ENCODE results near the gene EFCAB11.
A peak's percentile ranks its signal among the peaks of the same experiment; 100 is the strongest.

Gene EFCAB11, protein sequence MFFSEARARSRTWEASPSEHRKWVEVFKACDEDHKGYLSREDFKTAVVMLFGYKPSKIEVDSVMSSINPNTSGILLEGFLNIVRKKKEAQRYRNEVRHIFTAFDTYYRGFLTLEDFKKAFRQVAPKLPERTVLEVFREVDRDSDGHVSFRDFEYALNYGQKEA

DNA sequence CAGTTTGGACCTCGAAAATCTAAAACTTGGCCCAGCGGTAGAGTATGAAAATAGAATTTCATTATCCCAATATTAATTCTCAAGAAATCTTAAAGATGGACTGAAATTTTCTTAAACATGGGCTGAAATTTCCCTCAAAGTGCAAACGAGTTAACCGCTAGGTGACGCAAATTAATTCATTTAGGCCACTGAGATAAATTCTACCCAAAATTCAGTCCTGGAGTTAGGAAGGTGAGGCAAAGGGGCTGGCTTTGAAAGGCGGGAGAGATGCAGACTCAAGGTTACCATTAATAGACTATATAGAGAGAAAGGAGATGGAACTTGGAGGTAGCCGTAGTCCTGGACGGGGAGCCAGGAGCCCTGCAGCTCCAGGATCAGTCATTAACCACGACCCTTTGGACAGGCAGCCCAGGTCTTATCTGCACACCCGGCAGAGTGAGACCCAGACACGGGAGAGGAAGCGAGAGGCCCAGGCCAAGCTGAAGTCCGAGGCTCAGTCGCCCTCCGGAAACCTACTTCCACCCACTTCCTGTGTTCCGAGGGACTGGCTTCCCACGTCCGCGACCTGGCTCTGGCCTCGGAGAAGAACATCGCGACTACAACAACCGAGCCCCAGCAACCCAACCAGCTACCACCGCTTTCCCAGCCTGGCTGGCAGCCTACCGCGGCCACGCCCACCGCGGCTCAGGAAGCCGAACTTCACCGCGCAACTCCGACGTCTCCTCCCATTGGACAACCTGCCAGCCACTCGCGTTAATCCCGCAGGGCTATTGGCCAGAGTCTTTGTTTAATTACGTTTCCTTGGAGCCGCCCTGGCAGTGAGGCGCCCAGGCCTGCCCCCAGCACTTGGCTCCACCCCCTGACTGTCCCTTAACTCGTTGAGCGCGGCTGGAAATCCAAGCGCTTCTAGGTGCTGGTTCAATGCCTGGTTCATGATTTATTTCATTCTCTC, at the start of gene EFCAB11:
Gene EFCAB11, minus strand, starts transcription at position 661 of the 952 bp plus-strand sequence. Its CDS starts 70 bp downstream, at position 591.
- DNase-seq (ENCODE audit: low read depth): peak; percentile 99
- peak within 1 kb of the TSS; percentile 71 for H3K4me3 ChIP-seq (replicated peaks; ENCODE audit: low read depth, low read length)
- TF ChIP-seq, protein P1, sequence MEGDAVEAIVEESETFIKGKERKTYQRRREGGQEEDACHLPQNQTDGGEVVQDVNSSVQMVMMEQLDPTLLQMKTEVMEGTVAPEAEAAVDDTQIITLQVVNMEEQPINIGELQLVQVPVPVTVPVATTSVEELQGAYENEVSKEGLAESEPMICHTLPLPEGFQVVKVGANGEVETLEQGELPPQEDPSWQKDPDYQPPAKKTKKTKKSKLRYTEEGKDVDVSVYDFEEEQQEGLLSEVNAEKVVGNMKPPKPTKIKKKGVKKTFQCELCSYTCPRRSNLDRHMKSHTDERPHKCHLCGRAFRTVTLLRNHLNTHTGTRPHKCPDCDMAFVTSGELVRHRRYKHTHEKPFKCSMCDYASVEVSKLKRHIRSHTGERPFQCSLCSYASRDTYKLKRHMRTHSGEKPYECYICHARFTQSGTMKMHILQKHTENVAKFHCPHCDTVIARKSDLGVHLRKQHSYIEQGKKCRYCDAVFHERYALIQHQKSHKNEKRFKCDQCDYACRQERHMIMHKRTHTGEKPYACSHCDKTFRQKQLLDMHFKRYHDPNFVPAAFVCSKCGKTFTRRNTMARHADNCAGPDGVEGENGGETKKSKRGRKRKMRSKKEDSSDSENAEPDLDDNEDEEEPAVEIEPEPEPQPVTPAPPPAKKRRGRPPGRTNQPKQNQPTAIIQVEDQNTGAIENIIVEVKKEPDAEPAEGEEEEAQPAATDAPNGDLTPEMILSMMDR (IDR thresholded peaks at IDR 0.05; ENCODE audit: low read length, missing control alignments): peak; percentile 24

DNA sequence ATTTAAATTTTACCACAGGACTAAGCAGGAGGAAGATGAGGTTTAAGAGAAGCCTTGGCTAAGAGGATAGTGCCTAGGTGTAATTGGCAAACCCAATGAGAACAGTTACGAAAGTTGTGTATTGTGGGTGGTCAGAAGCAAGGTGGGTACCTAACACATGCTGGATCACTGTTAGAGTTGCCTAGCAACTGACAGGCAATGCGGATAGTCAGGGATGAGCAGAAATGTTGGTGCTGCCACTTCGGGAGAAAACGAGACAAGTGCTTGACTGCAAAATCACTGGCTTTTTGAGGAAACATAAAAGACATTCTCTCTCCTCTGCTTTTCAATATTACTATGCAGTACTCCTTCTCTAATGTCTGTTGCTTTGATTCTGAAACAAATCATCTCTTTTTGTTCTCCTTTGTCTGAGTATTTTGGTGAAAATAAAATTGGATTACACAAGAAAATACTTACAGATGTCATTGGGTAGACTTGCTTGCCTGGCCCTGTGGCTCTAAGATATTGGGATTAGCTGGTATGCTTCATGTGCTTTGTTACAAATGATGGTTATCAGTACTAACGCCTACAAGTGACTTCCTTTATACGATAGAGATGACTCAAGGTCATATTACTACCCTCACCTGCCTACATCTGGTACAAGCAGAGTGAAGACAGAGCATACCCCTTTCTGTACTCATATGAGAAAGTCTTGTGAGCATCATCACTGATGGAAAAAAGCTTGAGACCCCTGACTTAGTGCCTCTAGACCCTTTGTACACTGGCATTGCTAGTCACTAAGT, 49.2 kb upstream of the EFCAB11 start:
- TF ChIP-seq, protein P1 (IDR thresholded peaks at IDR 0.05; ENCODE audit: low read length, missing control alignments): no peak
- no peak for DNase-seq (ENCODE audit: low read depth)
- H3K4me3 ChIP-seq (replicated peaks; ENCODE audit: low read depth, low read length): no peak overlapping the region

DNA sequence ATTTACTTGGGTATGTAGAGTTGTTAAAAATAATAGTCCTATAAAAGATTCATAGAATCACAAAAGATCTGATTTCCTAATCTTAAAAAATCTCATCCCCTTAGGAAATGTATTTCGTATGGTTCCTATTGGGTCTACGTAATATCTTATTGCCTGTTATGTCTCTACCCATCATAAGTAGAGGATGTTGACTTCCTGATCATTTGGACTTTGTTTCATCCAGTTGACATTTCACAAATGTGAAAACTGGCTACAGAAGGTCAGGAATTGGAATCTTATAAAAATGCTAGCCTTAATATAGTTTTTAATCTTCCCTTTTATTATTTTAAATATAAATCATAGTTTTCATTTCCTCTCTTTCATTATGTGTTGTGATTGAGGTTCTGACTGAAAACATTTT, 46.4 kb upstream of the EFCAB11 start:
- TF ChIP-seq, protein P1 (IDR thresholded peaks at IDR 0.05; ENCODE audit: low read length, missing control alignments): no peak
- no peak overlapping the region for H3K4me3 ChIP-seq (replicated peaks; ENCODE audit: low read depth, low read length)
- no peak for DNase-seq (ENCODE audit: low read depth)

DNA sequence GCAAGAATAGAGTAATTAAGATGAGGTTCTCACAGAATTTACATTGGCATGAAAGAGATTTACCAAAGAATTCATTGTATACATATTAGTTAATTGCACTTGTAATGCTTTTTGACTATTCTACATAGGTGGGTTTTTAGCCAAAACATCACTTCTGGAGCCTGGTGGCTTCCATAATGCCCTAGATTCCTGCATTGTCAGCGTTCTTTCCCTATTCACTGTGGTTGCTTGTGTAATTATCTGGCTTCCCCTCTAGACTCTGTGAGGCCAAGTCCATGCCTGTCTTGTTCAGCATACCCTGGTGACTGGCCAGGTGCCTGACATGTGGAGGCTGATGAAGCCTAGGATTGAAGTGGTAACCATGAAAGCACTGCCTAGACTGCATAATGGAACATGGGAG, 42.4 kb upstream of the EFCAB11 start:
- no peak for DNase-seq (ENCODE audit: low read depth)
- TF ChIP-seq, protein P1 (IDR thresholded peaks at IDR 0.05; ENCODE audit: low read length, missing control alignments): no peak
- H3K4me3 ChIP-seq (replicated peaks; ENCODE audit: low read depth, low read length): no peak overlapping the region

DNA sequence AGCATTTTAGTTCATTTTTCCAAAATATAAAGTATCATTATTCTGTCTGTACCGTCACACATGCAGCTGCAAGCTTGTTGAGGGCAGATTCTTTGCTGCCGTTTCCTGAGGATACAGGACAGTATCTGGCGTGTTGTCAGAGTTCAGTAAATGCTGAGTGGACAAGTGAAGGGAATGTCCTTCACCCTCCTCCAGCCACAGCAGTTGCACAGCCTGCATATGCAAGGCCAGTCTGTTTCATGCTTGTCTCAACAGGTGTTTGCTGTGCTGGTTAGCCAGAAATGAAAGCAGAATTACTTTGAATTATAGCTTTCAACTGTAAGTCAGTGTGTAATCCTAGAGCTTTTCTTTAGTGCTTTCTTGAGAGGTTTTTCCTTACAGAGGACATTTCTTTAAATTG, 37.7 kb upstream of the EFCAB11 start:
- H3K4me3 ChIP-seq (replicated peaks; ENCODE audit: low read depth, low read length): no peak overlapping the region
- DNase-seq (ENCODE audit: low read depth): no peak
- TF ChIP-seq, protein P1 (IDR thresholded peaks at IDR 0.05; ENCODE audit: low read length, missing control alignments): no peak

DNA sequence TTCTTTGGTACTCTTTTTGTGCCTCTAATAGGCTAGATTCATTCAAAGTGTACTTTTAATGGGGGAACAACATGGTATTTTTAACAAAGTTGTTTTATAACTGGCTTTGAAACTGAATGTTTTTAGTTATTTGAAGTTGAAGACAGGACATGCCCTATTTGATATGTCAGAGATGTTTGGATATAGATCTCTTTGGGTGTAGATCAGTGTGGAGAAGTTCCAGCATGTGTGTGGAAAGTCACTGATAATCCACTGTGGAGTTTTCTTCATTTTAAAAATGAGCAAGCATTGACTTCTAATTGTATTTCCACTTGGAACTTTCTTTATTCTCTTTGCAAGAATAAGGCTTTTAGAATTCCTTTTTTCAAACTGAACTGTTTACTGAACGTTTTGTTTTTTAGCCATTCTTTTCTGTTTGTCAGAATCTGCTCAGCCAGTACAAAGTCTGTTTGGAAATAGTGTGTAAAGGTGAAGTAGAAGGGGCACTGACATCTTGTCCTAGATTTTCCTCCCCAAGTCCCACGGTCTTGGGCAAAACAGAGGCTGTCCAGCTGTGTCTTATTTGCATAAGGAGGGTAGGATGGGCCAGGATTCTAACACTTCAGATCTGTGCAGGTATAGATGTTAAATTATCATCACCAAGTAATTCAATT, 36.2 kb upstream of the EFCAB11 start:
- DNase-seq (ENCODE audit: low read depth): no peak
- TF ChIP-seq, protein P1 (IDR thresholded peaks at IDR 0.05; ENCODE audit: low read length, missing control alignments): no peak
- H3K4me3 ChIP-seq (replicated peaks; ENCODE audit: low read depth, low read length): no peak overlapping the region

Measured in fibroblast of pulmonary artery (primary cell).